Right lobe of liver (tissue), 4 donors: ENCODE measurements around the gene FGB.
A peak's percentile ranks its signal among the peaks of the same experiment; 100 is the strongest.

ENCODE experiments used
- CTCF ChIP-seq, 4 donors: fragments of 200-600 bp in 3 of 4; fragments of 450-650 bp in 1 of 4; IDR thresholded peaks; one replicate each; pipeline versions ENCODE4 v1.5.1 to v1.8.0; 2016 to 2022; ENCODE audit warnings: antibody characterized with exemption in 4 of 4, mild to moderate bottlenecking in 2 of 4
- POLR2A ChIP-seq: fragments of 450-650 bp; IDR thresholded peaks from one replicate; pipeline ENCODE4 v1.6.1; 2017; ENCODE audit warnings: antibody characterized with exemption, mild to moderate bottlenecking
- donor health status: DM: no; HTN: no; CAD: no.
- donor health status: DM: no; HTN: no; CAD: no.
- donor health status: DM: no; HTN: yes; CAD: no.

- peak; percentile 46 to 71 (median 65) for TF ChIP-seq CTCF (IDR thresholded peaks at IDR 0.05)
- TF ChIP-seq POLR2A = no peak
Observed at GRCh38 chr4:154559494-154560418, 3.1 kb upstream of the FGB start.
